LNCAP (cell line): Measurements from ENCODE around the gene CPEB4.

Source experiments
- CTCF ChIP-seq: fragments of 450-650 bp; IDR thresholded peaks from 2 replicates; pipeline ENCODE4 v1.5.1; 2017; ENCODE audit warnings: mild to moderate bottlenecking

The CPEB4 gene

GRCh38 chr5:173887610-173888472, at the start of gene CPEB4:
Gene CPEB4, plus strand, starts transcription at chr5:173888349. Its CDS starts 1,385 bp downstream, at chr5:173889734.
- no peak for TF ChIP-seq CTCF

GRCh38 chr5:173839117-173839713, 48.9 kb upstream of the CPEB4 start:
- TF ChIP-seq CTCF, result no peak

GRCh38 chr5:173840111-173840983, 47.8 kb upstream of the CPEB4 start:
- no peak for TF ChIP-seq CTCF

GRCh38 chr5:173841710-173842109, 46.4 kb upstream of the CPEB4 start:
- no peak for TF ChIP-seq CTCF

- TF ChIP-seq CTCF, result no peak
Measured at GRCh38 chr5:173843794-173844193, 44.4 kb upstream of the CPEB4 start.

GRCh38 chr5:173845321-173845720, 42.8 kb upstream of the CPEB4 start:
- no peak for TF ChIP-seq CTCF

GRCh38 chr5:173846929-173847501, 41.1 kb upstream of the CPEB4 start:
- TF ChIP-seq CTCF, result no peak
